ENCODE results near the gene NCBP3.

- TF ChIP-seq POLR2A (IDR thresholded peaks at IDR 0.05; ENCODE audit: low read depth) (no peak), CTCF (IDR thresholded peaks at IDR 0.05) (no peak)
Observed at GRCh38 chr17:3852561-3852960, 6.5 kb upstream of the NCBP3 start.
